Astrocyte (in vitro differentiated cells and primary cell): Measurements from ENCODE around the gene MAPK1IP1L. TPM values are rescaled to one million over a fixed set of nuclear protein-coding genes. Genes with fewer than 3 reads are reported as not detected.
A peak's percentile ranks its signal among the peaks of the same experiment; 100 is the strongest.

Experiments used
- DNase-seq: peaks from one replicate; pipeline ENCODE4 v3.0.0-alpha.2; 2010; ENCODE audit warnings: low read depth
- FAIRE-seq: peaks from 2 replicates; lab custom pipeline; 2011; peaks lifted over from hg19 to GRCh38; lab: Jason Lieb, UNC
- H2AFZ ChIP-seq: 2 replicates; pipeline ENCODE4 v1.6.0; 2012; ENCODE audit warnings: low read depth, low read length, inconsistent platforms
- H3K27ac ChIP-seq: 2 replicates; pipeline ENCODE4 v1.5.1; 2011; ENCODE audit warnings: low read depth, low read length, inconsistent platforms
- H3K27me3 ChIP-seq: 2 replicates; pipeline ENCODE4 v1.6.0; 2011; ENCODE audit warnings: low read length, inconsistent platforms; ENCODE audit not compliant: insufficient read depth
- H3K36me3 ChIP-seq: 2 replicates; pipeline ENCODE4 v1.5.1; 2011; ENCODE audit warnings: low read length, inconsistent platforms; ENCODE audit not compliant: insufficient read depth
- H3K4me1 ChIP-seq: 2 replicates; pipeline ENCODE4 v1.5.1; 2011; ENCODE audit warnings: low read length, inconsistent platforms; ENCODE audit not compliant: insufficient read depth
- H3K4me2 ChIP-seq: 2 replicates; pipeline ENCODE4 v1.6.0; 2012; ENCODE audit warnings: low read length, inconsistent platforms
- H3K4me3 ChIP-seq: 2 replicates; pipeline ENCODE4 v1.5.1; 2011; ENCODE audit warnings: low read depth, mild to moderate bottlenecking, low read length, inconsistent platforms; ENCODE audit not compliant: insufficient read depth
- H3K79me2 ChIP-seq: 2 replicates; pipeline ENCODE4 v1.6.0; 2012; ENCODE audit warnings: mild to moderate bottlenecking, low read length, inconsistent platforms; ENCODE audit not compliant: insufficient read depth
- H3K9ac ChIP-seq: 2 replicates; pipeline ENCODE4 v1.6.0; 2012; ENCODE audit warnings: mild to moderate bottlenecking, low read length, inconsistent platforms
- H3K9me3 ChIP-seq: 2 replicates; pipeline ENCODE4 v1.5.1; 2012; ENCODE audit warnings: low read depth, mild to moderate bottlenecking, low read length, inconsistent platforms; ENCODE audit not compliant: insufficient read depth
- H4K20me1 ChIP-seq: 2 replicates; pipeline ENCODE4 v1.6.0; 2012; ENCODE audit warnings: low read length, inconsistent platforms; ENCODE audit not compliant: insufficient read depth
- H3K27ac Mint-ChIP-seq: one replicate; pipeline ENCODE4 v1.8.0; 2021; ENCODE audit warnings: mild to moderate bottlenecking, mixed read lengths; ENCODE audit not compliant: unreplicated experiment
- H3K27me3 Mint-ChIP-seq: one replicate; pipeline ENCODE4 v1.8.0; 2021; ENCODE audit warnings: low read depth, mixed read lengths; ENCODE audit not compliant: unreplicated experiment
- H3K36me3 Mint-ChIP-seq: one replicate; pipeline ENCODE4 v1.8.0; 2021; ENCODE audit warnings: low read depth, mixed read lengths; ENCODE audit not compliant: unreplicated experiment
- H3K4me1 Mint-ChIP-seq: one replicate; pipeline ENCODE4 v1.8.0; 2021; ENCODE audit warnings: low read depth, mixed read lengths; ENCODE audit not compliant: unreplicated experiment
- H3K4me3 Mint-ChIP-seq: one replicate; pipeline ENCODE4 v1.8.0; 2021; ENCODE audit warnings: mild to moderate bottlenecking, moderate library complexity, mixed read lengths; ENCODE audit not compliant: unreplicated experiment
- H3K9me3 Mint-ChIP-seq: one replicate; pipeline ENCODE4 v1.8.0; 2021; ENCODE audit warnings: mild to moderate bottlenecking, mixed read lengths; ENCODE audit not compliant: unreplicated experiment
- CTCF ChIP-seq: IDR thresholded peaks from 2 replicates; pipeline ENCODE4 v1.5.1; 2011; ENCODE audit warnings: low read depth, mild to moderate bottlenecking, inconsistent platforms, low read length, moderate library complexity; ENCODE audit not compliant: insufficient read depth
- EZH2 ChIP-seq: IDR thresholded peaks from 2 replicates; pipeline ENCODE4 v1.6.1; 2012; ENCODE audit warnings: mild to moderate bottlenecking, low read length, inconsistent platforms; ENCODE audit not compliant: insufficient read depth
- total RNA-seq: library from RNA; stranded (reverse); gene quantifications from 2 replicates; pipeline ENCODE4 v1.2.1, GENCODE V29; 2021

Gene MAPK1IP1L
- total RNA-seq, 1 donor from 2014 or later, result 111 TPM

- H3K27ac ChIP-seq, result no peak overlapping the region
- no peaks in the 10 kb centered on the region for H3K36me3 Mint-ChIP-seq
- no peaks in the 10 kb centered on the region for H3K27me3 Mint-ChIP-seq
- no peaks in the 10 kb centered on the region for H3K27me3 ChIP-seq
- FAIRE-seq, result no peak
- H3K36me3 ChIP-seq, result no peaks in the 10 kb centered on the region
- no peak overlapping the region for H3K27ac Mint-ChIP-seq
- peaks cover 49% of the 10 kb centered on the region for H3K4me1 Mint-ChIP-seq
- H3K4me3 Mint-ChIP-seq, result no peak overlapping the region
- H3K4me2 ChIP-seq, result peak overlapping the region; percentile 30
- H4K20me1 ChIP-seq, result no peaks in the 10 kb centered on the region
- H3K9me3 ChIP-seq, result no peaks in the 10 kb centered on the region
- H3K4me3 ChIP-seq, result no peak overlapping the region
- no peak overlapping the region for H2AFZ ChIP-seq
- H3K79me2 ChIP-seq, result no peaks in the 10 kb centered on the region
- H3K9me3 Mint-ChIP-seq, result no peaks in the 10 kb centered on the region
- H3K9ac ChIP-seq, result no peak overlapping the region
- TF ChIP-seq CTCF, result no peak
- TF ChIP-seq EZH2, result no peak
- DNase-seq, result peak; percentile 83
- peaks cover 36% of the 10 kb centered on the region for H3K4me1 ChIP-seq
Observed at GRCh38 chr14:55073856-55074255, 22.4 kb downstream of the MAPK1IP1L start.

GRCh38 chr14:55074662-55075061 is 23.2 kb downstream of the MAPK1IP1L start:
- no peaks in the 10 kb centered on the region for H3K36me3 ChIP-seq
- no peak overlapping the region for H3K4me3 ChIP-seq
- H3K9me3 ChIP-seq, result no peaks in the 10 kb centered on the region
- peak overlapping the region; percentile 42 for H3K4me2 ChIP-seq
- FAIRE-seq (no peak), DNase-seq (peak; percentile 59)
- H3K27me3 ChIP-seq, result no peaks in the 10 kb centered on the region
- no peak overlapping the region for H3K9ac ChIP-seq
- Mint-ChIP-seq H3K9me3 (no peaks in the 10 kb centered on the region), H3K27ac (peak overlapping the region; percentile 77), H3K27me3 (no peaks in the 10 kb centered on the region), H3K4me3 (no peak overlapping the region), H3K36me3 (no peaks in the 10 kb centered on the region), H3K4me1 (peaks cover 49% of the 10 kb centered on the region)
- H4K20me1 ChIP-seq, result no peaks in the 10 kb centered on the region
- H2AFZ ChIP-seq, result no peak overlapping the region
- H3K79me2 ChIP-seq, result no peaks in the 10 kb centered on the region
- TF ChIP-seq EZH2 (no peak), CTCF (no peak)
- H3K27ac ChIP-seq, result no peak overlapping the region
- peaks cover 36% of the 10 kb centered on the region for H3K4me1 ChIP-seq

- FAIRE-seq (peak; percentile 32), DNase-seq (peak; percentile 48)
- Mint-ChIP-seq H3K27ac (peak overlapping the region; percentile 59), H3K9me3 (no peaks in the 10 kb centered on the region), H3K27me3 (no peaks in the 10 kb centered on the region), H3K4me1 (peaks cover 48% of the 10 kb centered on the region), H3K4me3 (no peak overlapping the region), H3K36me3 (no peaks in the 10 kb centered on the region)
- TF ChIP-seq EZH2 (no peak), CTCF (no peak)
- H3K4me2 ChIP-seq, result no peak overlapping the region
- no peak overlapping the region for H3K9ac ChIP-seq
- H3K79me2 ChIP-seq, result no peaks in the 10 kb centered on the region
- peaks cover 36% of the 10 kb centered on the region for H3K4me1 ChIP-seq
- no peak overlapping the region for H3K27ac ChIP-seq
- no peaks in the 10 kb centered on the region for H3K36me3 ChIP-seq
- no peaks in the 10 kb centered on the region for H3K9me3 ChIP-seq
- H3K27me3 ChIP-seq, result no peaks in the 10 kb centered on the region
- no peak overlapping the region for H2AFZ ChIP-seq
- no peaks in the 10 kb centered on the region for H4K20me1 ChIP-seq
- no peak overlapping the region for H3K4me3 ChIP-seq
Observed at GRCh38 chr14:55075628-55076175, 24.3 kb downstream of the MAPK1IP1L start.
